ENCODE data around the gene GPR161.

DNA sequence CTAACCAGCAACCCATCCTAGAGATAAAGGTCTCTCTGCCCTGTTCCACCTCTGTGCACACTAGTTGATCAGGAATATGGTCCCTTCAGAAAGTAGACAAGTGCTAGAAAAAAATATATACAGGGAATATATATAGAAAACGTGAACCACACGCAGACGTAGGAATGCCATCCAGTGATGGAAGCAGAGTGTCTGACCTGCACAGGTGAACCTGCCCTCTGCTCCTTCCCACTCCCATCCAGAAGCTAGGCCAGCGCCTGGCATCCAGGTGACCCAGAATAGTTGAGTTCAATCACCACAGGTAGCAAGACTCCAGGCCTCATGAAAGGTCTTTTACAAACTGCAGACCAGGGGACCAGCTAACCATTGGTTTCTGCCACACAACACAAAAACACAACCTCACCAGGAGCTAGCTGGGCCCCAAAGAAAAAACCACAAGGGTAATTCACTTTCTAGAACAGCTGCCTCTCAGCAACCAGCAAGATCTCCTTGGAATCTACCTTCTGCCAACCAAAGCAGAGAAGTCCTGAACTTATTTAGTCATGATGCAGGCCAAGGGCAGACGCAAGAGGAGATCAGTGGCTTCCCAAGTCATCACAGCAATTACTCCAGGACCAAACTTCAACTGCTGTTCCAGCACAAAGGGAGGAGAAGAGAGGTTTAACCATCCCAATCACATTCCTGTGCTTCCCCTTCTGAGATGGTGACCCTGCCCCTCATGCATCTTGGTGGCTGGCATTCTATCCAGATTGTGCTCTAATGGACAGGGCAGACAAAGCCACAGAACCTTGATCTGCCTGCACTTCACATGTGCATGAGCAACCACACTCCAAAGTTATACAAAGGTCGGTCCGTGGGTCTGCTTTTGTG lies 53.0 kb downstream of the GPR161 start:
- TF ChIP-seq CTCF (IDR thresholded peaks at IDR 0.05): no peak
- no peak for TF ChIP-seq ZFX (IDR thresholded peaks at IDR 0.05; ENCODE audit: borderline replicate concordance)

All from 22Rv1 (cell line).